ENCODE measurements around the gene JSRP1.

The JSRP1 gene

DNA sequence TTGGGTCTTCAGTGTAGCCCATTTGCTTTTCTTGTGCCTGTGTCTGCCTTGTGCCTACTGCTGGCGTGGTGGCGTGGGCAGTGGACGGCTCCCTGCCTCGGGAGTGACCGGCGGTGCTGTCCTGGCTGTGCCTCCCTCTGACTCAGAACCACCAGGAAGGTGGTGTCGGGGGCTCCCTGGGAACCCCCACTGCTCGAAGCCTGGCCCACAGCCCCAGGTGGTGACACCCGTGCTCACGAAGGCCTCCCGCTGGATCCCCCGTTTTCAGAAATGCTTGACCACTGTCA lies 12.1 kb downstream of the JSRP1 start:
- TF ChIP-seq NFIC (IDR thresholded peaks at IDR 0.05) (no peak), ZBTB7A (IDR thresholded peaks at IDR 0.05; ENCODE audit: low read depth) (no peak), RAD21 (IDR thresholded peaks at IDR 0.05; ENCODE audit: low read depth) (no peak), TAF1 (IDR thresholded peaks at IDR 0.05; ENCODE audit: low read depth) (no peak), TCF12 (IDR thresholded peaks at IDR 0.05; ENCODE audit: low read depth) (no peak), CEBPB (IDR thresholded peaks at IDR 0.05) (no peak), CREB1 (IDR thresholded peaks at IDR 0.05; ENCODE audit: low read depth) (no peak), FOXM1 (IDR thresholded peaks at IDR 0.05; ENCODE audit: borderline replicate concordance, low read depth) (no peak), EP300 (IDR thresholded peaks at IDR 0.05; ENCODE audit: borderline replicate concordance) (no peak), YY1 (IDR thresholded peaks at IDR 0.05; ENCODE audit: low read depth) (no peak), EGR1 (IDR thresholded peaks at IDR 0.05) (no peak), TEAD4 (IDR thresholded peaks at IDR 0.05) (no peak)
- TF ChIP-seq, protein P1, sequence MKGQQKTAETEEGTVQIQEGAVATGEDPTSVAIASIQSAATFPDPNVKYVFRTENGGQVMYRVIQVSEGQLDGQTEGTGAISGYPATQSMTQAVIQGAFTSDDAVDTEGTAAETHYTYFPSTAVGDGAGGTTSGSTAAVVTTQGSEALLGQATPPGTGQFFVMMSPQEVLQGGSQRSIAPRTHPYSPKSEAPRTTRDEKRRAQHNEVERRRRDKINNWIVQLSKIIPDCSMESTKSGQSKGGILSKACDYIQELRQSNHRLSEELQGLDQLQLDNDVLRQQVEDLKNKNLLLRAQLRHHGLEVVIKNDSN (IDR thresholded peaks at IDR 0.05) = no peak
- TF ChIP-seq, protein P2, sequence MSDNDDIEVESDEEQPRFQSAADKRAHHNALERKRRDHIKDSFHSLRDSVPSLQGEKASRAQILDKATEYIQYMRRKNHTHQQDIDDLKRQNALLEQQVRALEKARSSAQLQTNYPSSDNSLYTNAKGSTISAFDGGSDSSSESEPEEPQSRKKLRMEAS (IDR thresholded peaks at IDR 0.05) = no peak
- TF ChIP-seq, protein P3, sequence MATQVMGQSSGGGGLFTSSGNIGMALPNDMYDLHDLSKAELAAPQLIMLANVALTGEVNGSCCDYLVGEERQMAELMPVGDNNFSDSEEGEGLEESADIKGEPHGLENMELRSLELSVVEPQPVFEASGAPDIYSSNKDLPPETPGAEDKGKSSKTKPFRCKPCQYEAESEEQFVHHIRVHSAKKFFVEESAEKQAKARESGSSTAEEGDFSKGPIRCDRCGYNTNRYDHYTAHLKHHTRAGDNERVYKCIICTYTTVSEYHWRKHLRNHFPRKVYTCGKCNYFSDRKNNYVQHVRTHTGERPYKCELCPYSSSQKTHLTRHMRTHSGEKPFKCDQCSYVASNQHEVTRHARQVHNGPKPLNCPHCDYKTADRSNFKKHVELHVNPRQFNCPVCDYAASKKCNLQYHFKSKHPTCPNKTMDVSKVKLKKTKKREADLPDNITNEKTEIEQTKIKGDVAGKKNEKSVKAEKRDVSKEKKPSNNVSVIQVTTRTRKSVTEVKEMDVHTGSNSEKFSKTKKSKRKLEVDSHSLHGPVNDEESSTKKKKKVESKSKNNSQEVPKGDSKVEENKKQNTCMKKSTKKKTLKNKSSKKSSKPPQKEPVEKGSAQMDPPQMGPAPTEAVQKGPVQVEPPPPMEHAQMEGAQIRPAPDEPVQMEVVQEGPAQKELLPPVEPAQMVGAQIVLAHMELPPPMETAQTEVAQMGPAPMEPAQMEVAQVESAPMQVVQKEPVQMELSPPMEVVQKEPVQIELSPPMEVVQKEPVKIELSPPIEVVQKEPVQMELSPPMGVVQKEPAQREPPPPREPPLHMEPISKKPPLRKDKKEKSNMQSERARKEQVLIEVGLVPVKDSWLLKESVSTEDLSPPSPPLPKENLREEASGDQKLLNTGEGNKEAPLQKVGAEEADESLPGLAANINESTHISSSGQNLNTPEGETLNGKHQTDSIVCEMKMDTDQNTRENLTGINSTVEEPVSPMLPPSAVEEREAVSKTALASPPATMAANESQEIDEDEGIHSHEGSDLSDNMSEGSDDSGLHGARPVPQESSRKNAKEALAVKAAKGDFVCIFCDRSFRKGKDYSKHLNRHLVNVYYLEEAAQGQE (IDR thresholded peaks at IDR 0.05; ENCODE audit: low read depth) = no peak

DNA sequence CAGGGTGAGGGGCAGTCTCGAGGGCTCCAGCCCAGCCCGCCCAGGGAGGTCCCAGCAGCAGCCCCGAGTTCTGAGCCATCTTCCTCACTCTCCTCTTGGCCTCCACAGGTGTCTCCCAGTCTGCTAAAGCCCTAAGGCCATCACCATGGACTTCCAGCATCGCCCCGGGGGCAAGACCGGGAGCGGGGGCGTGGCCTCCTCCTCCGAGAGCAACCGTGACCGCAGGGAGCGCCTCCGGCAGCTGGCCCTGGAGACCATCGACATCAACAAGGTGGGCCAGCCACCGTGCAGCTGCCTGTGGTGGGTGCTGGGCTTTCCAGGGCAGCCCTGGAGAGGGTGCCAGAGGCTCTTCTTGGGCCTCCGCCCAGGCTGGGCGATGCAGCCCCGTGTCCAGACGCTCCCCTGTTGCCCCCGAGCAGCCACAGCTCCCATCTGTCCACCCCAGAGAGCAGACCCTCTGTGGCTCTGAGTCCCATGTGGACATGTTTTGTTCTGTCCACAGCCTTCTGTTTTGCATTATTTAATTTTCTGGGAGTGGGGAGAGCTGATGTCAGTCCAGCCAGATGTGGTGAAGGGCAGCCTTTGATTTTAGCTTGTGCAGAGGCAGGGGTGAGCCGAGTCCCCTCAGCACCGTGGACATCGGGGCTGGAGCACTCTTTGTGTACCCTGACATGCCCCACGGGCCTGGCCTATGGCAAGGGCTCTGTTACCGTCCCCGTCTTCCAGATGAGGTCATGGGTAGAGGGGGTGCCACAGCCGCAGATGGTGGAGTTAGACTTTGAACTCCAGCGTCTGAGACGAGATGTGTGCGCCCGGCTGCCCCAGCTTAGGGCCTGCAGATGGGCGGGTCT lies 12.7 kb downstream of the JSRP1 start:
- TF ChIP-seq CEBPB (IDR thresholded peaks at IDR 0.05) (no peak), CREB1 (IDR thresholded peaks at IDR 0.05; ENCODE audit: low read depth) (no peak), ZBTB7A (IDR thresholded peaks at IDR 0.05; ENCODE audit: low read depth) (no peak), FOXM1 (IDR thresholded peaks at IDR 0.05; ENCODE audit: borderline replicate concordance, low read depth) (no peak), YY1 (IDR thresholded peaks at IDR 0.05; ENCODE audit: low read depth) (no peak), NFIC (IDR thresholded peaks at IDR 0.05) (no peak), EP300 (IDR thresholded peaks at IDR 0.05; ENCODE audit: borderline replicate concordance) (no peak), EGR1 (IDR thresholded peaks at IDR 0.05) (no peak)
- TF ChIP-seq, protein P3 (IDR thresholded peaks at IDR 0.05; ENCODE audit: low read depth) = no peak

DNA sequence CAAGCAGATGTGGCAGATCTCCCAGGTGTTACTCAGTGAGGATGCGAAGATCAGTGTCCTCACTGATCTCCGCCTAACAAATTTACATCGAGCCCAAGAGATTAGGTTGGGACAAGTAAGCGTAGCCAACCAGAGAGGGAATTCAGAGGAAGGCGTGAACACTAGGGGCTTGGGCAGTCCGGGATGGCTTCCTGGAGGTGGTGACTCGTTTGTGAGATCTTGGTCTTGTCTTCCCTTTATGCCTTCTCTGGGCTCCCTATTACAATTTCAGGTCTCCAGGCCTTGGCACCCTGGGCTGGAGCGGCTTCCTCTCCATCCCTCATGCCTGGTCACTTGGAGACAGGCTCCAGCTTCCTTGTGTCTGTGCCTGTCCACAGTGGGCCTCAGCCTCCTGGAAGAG lies 13.4 kb downstream of the JSRP1 start:
- TF ChIP-seq TAF1 (IDR thresholded peaks at IDR 0.05; ENCODE audit: low read depth) = no peak
- TF ChIP-seq FOXM1 (IDR thresholded peaks at IDR 0.05; ENCODE audit: borderline replicate concordance, low read depth) = no peak
- no peak for TF ChIP-seq CREB1 (IDR thresholded peaks at IDR 0.05; ENCODE audit: low read depth)
- TF ChIP-seq YY1 (IDR thresholded peaks at IDR 0.05; ENCODE audit: low read depth) = no peak
- no peak for TF ChIP-seq RAD21 (IDR thresholded peaks at IDR 0.05; ENCODE audit: low read depth)
- TF ChIP-seq, protein P2 (IDR thresholded peaks at IDR 0.05) = no peak
- no peak for TF ChIP-seq NFIC (IDR thresholded peaks at IDR 0.05)
- TF ChIP-seq, protein P3 (IDR thresholded peaks at IDR 0.05; ENCODE audit: low read depth) = no peak
- no peak for TF ChIP-seq TCF12 (IDR thresholded peaks at IDR 0.05; ENCODE audit: low read depth)
- no peak for TF ChIP-seq EP300 (IDR thresholded peaks at IDR 0.05; ENCODE audit: borderline replicate concordance)
- no peak for TF ChIP-seq EGR1 (IDR thresholded peaks at IDR 0.05)
- TF ChIP-seq, protein P1 (IDR thresholded peaks at IDR 0.05) = no peak
- no peak for TF ChIP-seq TEAD4 (IDR thresholded peaks at IDR 0.05)

DNA sequence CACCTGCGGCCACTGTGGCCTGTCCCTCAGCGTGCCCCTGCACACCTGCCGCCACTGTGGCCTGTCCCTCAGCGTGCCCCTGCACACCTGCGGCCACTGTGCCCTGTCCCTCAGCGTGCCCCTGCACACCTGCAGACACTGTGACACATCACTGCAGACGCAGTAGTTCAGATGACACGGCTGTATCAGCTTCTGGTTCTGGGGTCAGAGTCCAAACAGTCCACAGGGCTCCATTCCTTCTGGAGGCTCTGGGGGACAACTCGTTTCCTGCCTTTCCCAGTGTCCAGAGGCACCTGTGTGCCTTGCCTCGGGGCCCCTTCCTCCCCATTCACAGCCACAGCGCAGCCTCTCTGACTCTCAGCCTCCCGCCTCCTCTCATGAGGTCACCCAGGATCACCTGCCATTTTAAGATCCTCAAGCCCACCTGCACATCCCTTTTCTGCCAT lies 14.1 kb downstream of the JSRP1 start:
- no peak for TF ChIP-seq TAF1 (IDR thresholded peaks at IDR 0.05; ENCODE audit: low read depth)
- TF ChIP-seq, protein P2 (IDR thresholded peaks at IDR 0.05) = no peak
- no peak for TF ChIP-seq CEBPB (IDR thresholded peaks at IDR 0.05)
- no peak for TF ChIP-seq NFIC (IDR thresholded peaks at IDR 0.05)
- TF ChIP-seq CREB1 (IDR thresholded peaks at IDR 0.05; ENCODE audit: low read depth) = no peak
- TF ChIP-seq EP300 (IDR thresholded peaks at IDR 0.05; ENCODE audit: borderline replicate concordance) = no peak
- no peak for TF ChIP-seq FOXM1 (IDR thresholded peaks at IDR 0.05; ENCODE audit: borderline replicate concordance, low read depth)
- no peak for TF ChIP-seq TCF12 (IDR thresholded peaks at IDR 0.05; ENCODE audit: low read depth)

All from Ishikawa (cell line).